Liver (tissue), 9 donors: ENCODE measurements around the gene GEMIN8. TPM values are rescaled to one million over a fixed set of nuclear protein-coding genes. Genes with fewer than 3 reads are reported as not detected.

Experiments used
- DNase-seq: peaks from one replicate; pipeline ENCODE4 v3.0.0-alpha.2; 2017; ENCODE audit warnings: low spot score
- H3K27ac ChIP-seq, 2 donors: one replicate each; pipeline ENCODE4 v1.7.0; 2013; ENCODE audit warnings: inconsistent platforms in 2 of 2, low read length in 2 of 2, control low read depth in 1 of 2, low read depth in 1 of 2, mild to moderate bottlenecking in 1 of 2
- H3K27me3 ChIP-seq, 4 donors: one replicate each; pipeline versions ENCODE4 v1.6.1 to v1.7.0; 2013; ENCODE audit warnings: low read length in 3 of 4, inconsistent platforms in 1 of 4, mild to moderate bottlenecking in 1 of 4, moderate library complexity in 1 of 4; ENCODE audit not compliant: control insufficient read depth in 4 of 4, insufficient read depth in 4 of 4
- H3K36me3 ChIP-seq, 4 donors: one replicate each; pipeline versions ENCODE4 v1.6.1 to v1.7.0; 2013; ENCODE audit warnings: low read length in 3 of 4, mild to moderate bottlenecking in 3 of 4, low read depth in 1 of 4, moderate library complexity in 1 of 4; ENCODE audit not compliant: control insufficient read depth in 4 of 4, insufficient read depth in 3 of 4
- H3K4me1 ChIP-seq, 4 donors: one replicate each; pipeline versions ENCODE4 v1.6.1 to v1.7.0; 2013; ENCODE audit warnings: low read length in 3 of 4, mild to moderate bottlenecking in 3 of 4, moderate library complexity in 1 of 4; ENCODE audit not compliant: control insufficient read depth in 4 of 4, insufficient read depth in 4 of 4
- H3K4me3 ChIP-seq, 3 donors: one replicate each; pipeline versions ENCODE4 v1.6.1 to v1.7.0; 2013; ENCODE audit warnings: low read length in 3 of 3, control low read depth in 1 of 3, low read depth in 1 of 3, mild to moderate bottlenecking in 1 of 3
- H3K9ac ChIP-seq, 2 donors: one replicate each; pipeline ENCODE4 v1.7.0; 2013; ENCODE audit warnings: low read length in 2 of 2, mild to moderate bottlenecking in 2 of 2, moderate library complexity in 2 of 2, control low read depth in 1 of 2, low read depth in 1 of 2
- H3K9me3 ChIP-seq, 4 donors: one replicate each; pipeline versions ENCODE4 v1.6.1 to v1.7.0; 2013; ENCODE audit warnings: low read length in 3 of 4; ENCODE audit not compliant: control insufficient read depth in 4 of 4
- ATF3 ChIP-seq: IDR thresholded peaks from 2 replicates; pipeline ENCODE4 v1.6.1; 2016; ENCODE audit warnings: antibody characterized with exemption
- CTCF ChIP-seq: fragments of 150-350 bp; IDR thresholded peaks from 2 replicates; pipeline ENCODE4 v1.5.1; 2017; ENCODE audit warnings: improper control_type of control experiment, low read depth, low read length; ENCODE audit not compliant: missing input control
- EGR1 ChIP-seq, 2 donors: IDR thresholded peaks; 2 replicates each; pipeline ENCODE4 v1.6.1; 2016 to 2018; ENCODE audit warnings: antibody characterized with exemption in 2 of 2, low read depth in 2 of 2
- FOXA1 ChIP-seq: IDR thresholded peaks from 2 replicates; pipeline ENCODE4 v1.6.1; 2016; ENCODE audit warnings: antibody characterized with exemption
- FOXA2 ChIP-seq: IDR thresholded peaks from 2 replicates; pipeline ENCODE4 v1.6.1; 2016; ENCODE audit warnings: antibody characterized with exemption
- GABPA ChIP-seq, 2 donors: IDR thresholded peaks in 1 of 2; conservative IDR thresholded peaks in 1 of 2; 2 replicates each; pipeline ENCODE4 v1.6.1; 2016; ENCODE audit warnings: antibody characterized with exemption in 2 of 2, mild to moderate bottlenecking in 1 of 2, moderate library complexity in 1 of 2
- HNF4A ChIP-seq, 2 donors: conservative IDR thresholded peaks; 2 replicates each; pipeline ENCODE4 v1.6.1; 2016; ENCODE audit warnings: antibody characterized with exemption in 2 of 2, mild to moderate bottlenecking in 2 of 2
- HNF4G ChIP-seq: IDR thresholded peaks from 2 replicates; pipeline ENCODE4 v1.6.1; 2016; ENCODE audit warnings: antibody characterized with exemption
- MAX ChIP-seq: IDR thresholded peaks from 2 replicates; pipeline ENCODE4 v1.6.1; 2016; ENCODE audit warnings: antibody characterized with exemption
- RAD21 ChIP-seq, 2 donors: IDR thresholded peaks; 2 replicates each; pipeline ENCODE4 v1.6.1; 2016; ENCODE audit warnings: antibody characterized with exemption in 2 of 2, mild to moderate bottlenecking in 2 of 2
- REST ChIP-seq: IDR thresholded peaks from 2 replicates; pipeline ENCODE4 v1.6.1; 2016; ENCODE audit warnings: antibody characterized with exemption, mild to moderate bottlenecking
- RXRA ChIP-seq, 2 donors: IDR thresholded peaks; 2 replicates each; pipeline ENCODE4 v1.6.1; 2017 to 2018; ENCODE audit warnings: antibody characterized with exemption in 2 of 2, mild to moderate bottlenecking in 1 of 2
- SP1 ChIP-seq: IDR thresholded peaks from 2 replicates; pipeline ENCODE4 v1.6.1; 2018; ENCODE audit warnings: antibody characterized with exemption, mild to moderate bottlenecking
- TAF1 ChIP-seq: conservative IDR thresholded peaks from 2 replicates; pipeline ENCODE4 v1.6.1; 2016; ENCODE audit warnings: antibody characterized with exemption, mild to moderate bottlenecking
- YY1 ChIP-seq: IDR thresholded peaks from 2 replicates; pipeline ENCODE4 v1.6.1; 2016; ENCODE audit warnings: antibody characterized with exemption, mild to moderate bottlenecking
- WGBS: extraction: QIAGEN DNeasy Blood & Tissue Kit; methylation state at CpG from one replicate; pipeline ENCODE4 v1.1.7; 2013; 5-methylcytosine and 5-hydroxymethylcytosine counted together
- polyA plus RNA-seq, 2 donors: library from polyadenylated mRNA; stranded (reverse) in 1 of 2; unstranded in 1 of 2; fragments of 200-250 nt in 1 of 2; fragments of >200 nt in 1 of 2; fragmentation: Nextera tagmentation in 1 of 2; extraction: Ambion mirVana in 1 of 2; gene quantifications; one replicate each; pipeline versions ENCODE4 v1.2.1 to v1.2.3, GENCODE V29; 2013 to 2015
- total RNA-seq, 2 donors: library from RNA; depleted of rRNA; stranded (reverse); fragments of >200 nt; gene quantifications; one replicate each; pipeline ENCODE4 v1.2.3, GENCODE V29; 2014
- donor health status: healthy.
- donor health status: healthy.
- donor health status: healthy.
- donor health status: healthy.
- donor health status: healthy.

GEMIN8 gene
- total and polyA plus RNA-seq, 4 donors = 5.6 to 11.7 (median 9.1) TPM

- 75% methylated on average over 1 of the region's 1 CpG for WGBS
- TF ChIP-seq FOXA1 (no peak), HNF4G (no peak), REST (no peak), EGR1 (IDR thresholded peaks at IDR 0.05; ENCODE audit: low read depth in 2 of 2) (no peak), YY1 (no peak), RXRA (IDR thresholded peaks at IDR 0.05) (no peak), HNF4A (conservative IDR thresholded peaks at IDR 0.05) (no peak), MAX (no peak), RAD21 (IDR thresholded peaks at IDR 0.05) (no peak), FOXA2 (no peak), GABPA (IDR thresholded peaks at IDR 0.05 in 1 of 2, conservative IDR thresholded peaks at IDR 0.05 in 1 of 2) (no peak)
Observed at GRCh38 chrX:14062524-14062923, 32.8 kb upstream of the GEMIN8 start.

GRCh38 chrX:14056206-14056605, 26.5 kb upstream of the GEMIN8 start:
- Histone ChIP-seq H3K36me3 (no peaks in the 10 kb centered on the region), H3K9ac (no peak overlapping the region), H3K4me3 (no peak overlapping the region), H3K4me1 (no peaks in the 10 kb centered on the region), H3K27ac (no peak overlapping the region), H3K27me3 (peaks cover 0 to 4% (median 0%) of the 10 kb centered on the region in 4 donors), H3K9me3 (no peaks in the 10 kb centered on the region)
- no peak for DNase-seq
- WGBS = 57% methylated on average over 1 of the region's 1 CpG
- TF ChIP-seq ATF3 (no peak), YY1 (no peak), FOXA1 (no peak), SP1 (no peak), TAF1 (no peak), HNF4A (conservative IDR thresholded peaks at IDR 0.05) (no peak), GABPA (IDR thresholded peaks at IDR 0.05 in 1 of 2, conservative IDR thresholded peaks at IDR 0.05 in 1 of 2) (no peak), REST (no peak), CTCF (no peak), MAX (no peak), RAD21 (IDR thresholded peaks at IDR 0.05) (no peak)

More at GRCh38 chrX:14062524-14062923, 32.8 kb upstream of the GEMIN8 start:
- H3K9me3 ChIP-seq = no peaks in the 10 kb centered on the region
- no peaks in the 10 kb centered on the region for H3K27me3 ChIP-seq
- H3K36me3 ChIP-seq = no peaks in the 10 kb centered on the region
- H3K9ac ChIP-seq = no peak overlapping the region
- H3K4me1 ChIP-seq = no peaks in the 10 kb centered on the region
- H3K27ac ChIP-seq = no peak overlapping the region
- H3K4me3 ChIP-seq = no peak overlapping the region
- no peak for DNase-seq
